IMR-90 (cell line): ENCODE measurements around the gene MTR. TPM values are rescaled to one million over a fixed set of nuclear protein-coding genes. Genes with fewer than 3 reads are reported as not detected.

ENCODE experiments used
- ATAC-seq: fragments of 200-7000 bp; cut with Tn5 transposase; 2 replicates; pipeline ENCODE4 v1.9.1; 2020; ENCODE audit warnings: low read depth, mild to moderate bottlenecking, moderate library complexity
- BruUV-seq: library from RNA; stranded (reverse); fragments of 400-500 nt; replicated peaks from 2 replicates; lab custom pipeline; 2021; lab: Mats Ljungman, UMichigan
- CTCF ChIA-PET: fragments of 300-600 bp; formaldehyde crosslinking; extraction: SDS; loops from one replicate; lab custom pipeline; 2021; ENCODE audit warnings: antibody characterized with exemption; lab: Yijun Ruan, JAX
- POLR2A ChIA-PET: fragments of 300-600 bp; sonication (Branson Sonifier 250); formaldehyde crosslinking; loops from one replicate; lab custom pipeline; 2022; ENCODE audit warnings: antibody characterized with exemption; ENCODE audit not compliant: unreplicated experiment; lab: Charles Lee
- DNase-seq: peaks from one replicate; pipeline ENCODE4 v3.0.0; 2013
- H2AFZ ChIP-seq: replicated peaks from 2 replicates; pipeline ENCODE3; 2013; ENCODE audit warnings: low read length, mild to moderate bottlenecking; ENCODE audit not compliant: poor library complexity
- H2AK5ac ChIP-seq: 2 replicates; pipeline ENCODE4 v1.6.1; 2013; ENCODE audit warnings: low read depth, low read length, inconsistent platforms
- H2AK9ac ChIP-seq: replicated peaks from 2 replicates; pipeline ENCODE3; 2013; ENCODE audit warnings: mild to moderate bottlenecking, low read depth, low read length, moderate library complexity; ENCODE audit not compliant: poor library complexity
- H2BK120ac ChIP-seq: 2 replicates; pipeline ENCODE4 v1.6.1; 2013; ENCODE audit warnings: low read depth, low read length, inconsistent platforms
- H2BK15ac ChIP-seq: 3 replicates; pipeline ENCODE4 v1.6.1; 2013; ENCODE audit warnings: low read depth, low read length, inconsistent platforms
- H2BK20ac ChIP-seq: 2 replicates; pipeline ENCODE4 v1.6.1; 2013; ENCODE audit warnings: low read depth, mild to moderate bottlenecking, inconsistent platforms, low read length, moderate library complexity
- H2BK5ac ChIP-seq: 2 replicates; pipeline ENCODE4 v1.6.1; 2013; ENCODE audit warnings: mild to moderate bottlenecking, low read depth, low read length, inconsistent platforms; ENCODE audit not compliant: poor library complexity, severe bottlenecking
- H3K14ac ChIP-seq: replicated peaks from 2 replicates; pipeline ENCODE4 v1.6.1; 2013; ENCODE audit warnings: low read depth, low read length, inconsistent platforms
- H3K18ac ChIP-seq: 2 replicates; pipeline ENCODE4 v1.6.1; 2013; ENCODE audit warnings: low read depth, low read length, control low read depth
- H3K23ac ChIP-seq: 2 replicates; pipeline ENCODE4 v1.6.1; 2013; ENCODE audit warnings: low read depth, low read length, inconsistent platforms
- H3K27ac ChIP-seq: 2 replicates; pipeline ENCODE4 v1.5.1; 2013; ENCODE audit warnings: mild to moderate bottlenecking, control low read depth, low read length; ENCODE audit not compliant: insufficient read depth
- H3K27me3 ChIP-seq: 2 replicates; pipeline ENCODE4 v1.6.1; 2013; ENCODE audit warnings: low read length; ENCODE audit not compliant: control insufficient read depth, insufficient read depth
- H3K36me3 ChIP-seq: 2 replicates; pipeline ENCODE4 v1.6.1; 2013; ENCODE audit warnings: low read length, mixed read lengths; ENCODE audit not compliant: control insufficient read depth, insufficient read depth
- H3K4ac ChIP-seq: 2 replicates; pipeline ENCODE4 v1.6.1; 2013; ENCODE audit warnings: low read depth, low read length, inconsistent platforms
- H3K4me1 ChIP-seq: 2 replicates; pipeline ENCODE4 v1.6.1; 2013; ENCODE audit warnings: low read length, mixed read lengths; ENCODE audit not compliant: control insufficient read depth, insufficient read depth
- H3K4me2 ChIP-seq: 2 replicates; pipeline ENCODE4 v1.6.1; 2013; ENCODE audit warnings: low read depth, mild to moderate bottlenecking, control low read depth, low read length, moderate library complexity
- H3K4me3 ChIP-seq: 2 replicates; pipeline ENCODE4 v1.5.1; 2013; ENCODE audit warnings: low read depth, mild to moderate bottlenecking, control low read depth, low read length, moderate library complexity; ENCODE audit not compliant: insufficient read depth
- H3K56ac ChIP-seq: 2 replicates; pipeline ENCODE4 v1.6.1; 2013; ENCODE audit warnings: low read length, inconsistent platforms; ENCODE audit not compliant: insufficient read depth; ENCODE audit errors: extremely low read depth
- H3K79me1 ChIP-seq, 2 experiments: 2 replicates each; pipeline ENCODE4 v1.6.1; 2013; ENCODE audit warnings: low read length in 2 of 2, inconsistent platforms in 1 of 2, low read depth in 1 of 2
- H3K9ac ChIP-seq: 2 replicates; pipeline ENCODE4 v1.6.1; 2013; ENCODE audit warnings: low read depth, low read length, control low read depth
- H3K9me1 ChIP-seq: 2 replicates; pipeline ENCODE4 v1.6.1; 2013; ENCODE audit warnings: low read length, inconsistent platforms; ENCODE audit not compliant: insufficient read depth
- H3K9me3 ChIP-seq: 2 replicates; pipeline ENCODE4 v1.6.1; 2013; ENCODE audit warnings: low read length; ENCODE audit not compliant: control insufficient read depth, insufficient read depth
- H4K20me1 ChIP-seq: 2 replicates; pipeline ENCODE4 v1.6.1; 2013; ENCODE audit warnings: low read length, inconsistent platforms; ENCODE audit not compliant: insufficient read depth
- H4K5ac ChIP-seq: 2 replicates; pipeline ENCODE4 v1.6.1; 2013; ENCODE audit warnings: mild to moderate bottlenecking, low read depth, low read length, control low read depth
- H4K8ac ChIP-seq, 2 experiments: 2 replicates each; pipeline ENCODE4 v1.6.1; 2013; ENCODE audit warnings: low read depth in 2 of 2, low read length in 2 of 2, control low read depth in 1 of 2, inconsistent platforms in 1 of 2
- H4K91ac ChIP-seq: 2 replicates; pipeline ENCODE4 v1.6.1; 2013; ENCODE audit warnings: low read depth, low read length, inconsistent platforms; ENCODE audit not compliant: insufficient read depth
- BHLHE40 ChIP-seq: fragments of 150-350 bp; IDR thresholded peaks from 2 replicates; pipeline ENCODE4 v1.6.1; 2016; ENCODE audit warnings: mild to moderate bottlenecking, low read depth, low read length
- CEBPB ChIP-seq: IDR thresholded peaks from 2 replicates; pipeline ENCODE4 v1.6.1; 2012; ENCODE audit warnings: low read depth, low read length, improper control_type of control experiment
- FOS ChIP-seq: fragments of 150-350 bp; IDR thresholded peaks from 2 replicates; pipeline ENCODE4 v1.6.1; 2016; ENCODE audit warnings: low read depth, low read length
- MAFK ChIP-seq: IDR thresholded peaks from 2 replicates; pipeline ENCODE4 v1.6.1; 2012; ENCODE audit warnings: low read depth, low read length, improper control_type of control experiment
- MAZ ChIP-seq: IDR thresholded peaks from 2 replicates; pipeline ENCODE4 v1.6.1; 2012; ENCODE audit warnings: low read depth, mild to moderate bottlenecking, low read length, improper control_type of control experiment, moderate library complexity, borderline replicate concordance
- MXI1 ChIP-seq: IDR thresholded peaks from 2 replicates; pipeline ENCODE4 v1.6.1; 2012; ENCODE audit warnings: low read depth, mild to moderate bottlenecking, low read length, moderate library complexity, borderline replicate concordance
- NFE2L2 ChIP-seq: fragments of 150-350 bp; IDR thresholded peaks from 2 replicates; pipeline ENCODE4 v1.6.1; 2016; ENCODE audit warnings: low read depth, mild to moderate bottlenecking, low read length
- POLR2A ChIP-seq: IDR thresholded peaks from 2 replicates; pipeline ENCODE4 v1.6.1; 2012; ENCODE audit warnings: mild to moderate bottlenecking, low read depth, low read length
- RAD21 ChIP-seq: IDR thresholded peaks from 2 replicates; pipeline ENCODE4 v1.6.1; 2012; ENCODE audit warnings: low read length, improper control_type of control experiment
- RCOR1 ChIP-seq: IDR thresholded peaks from 2 replicates; pipeline ENCODE4 v1.6.1; 2012; ENCODE audit warnings: mild to moderate bottlenecking, low read length, improper control_type of control experiment; ENCODE audit not compliant: insufficient replicate concordance
- SMC3 ChIP-seq: fragments of 150-350 bp; IDR thresholded peaks from 2 replicates; pipeline ENCODE4 v1.6.1; 2016; ENCODE audit warnings: low read depth, mild to moderate bottlenecking, antibody characterized with exemption, low read length, moderate library complexity
- WGBS, 2 experiments: methylation state at CpG; one replicate each; pipeline versions ENCODE4 v1.1.5 to v1.1.7; 2013; ENCODE audit warnings: missing lambda C conversion rate in 2 of 2; ENCODE audit not compliant: insufficient read length in 1 of 2; ENCODE audit errors: extremely low coverage in 2 of 2; 5-methylcytosine and 5-hydroxymethylcytosine counted together
- dilution Hi-C: fragments of 300-500 bp; cut with HindIII; formaldehyde crosslinking; loops from one replicate; pipeline ENCODE4 v1.14.3; 2018; ENCODE audit warnings: low sequenced_read_pairs; ENCODE audit not compliant: unreplicated experiment
- in situ Hi-C: fragments of 300-500 bp; cut with MboI; formaldehyde crosslinking; loops from 3 replicates; pipeline ENCODE4 v1.14.3; 2019; ENCODE audit warnings: low sequenced_read_pairs, inconsistent platforms, mixed read lengths
- intact Hi-C: fragments of 100-400 bp; cut with micrococcal nuclease; formaldehyde crosslinking; loops from 2 replicates; pipeline ENCODE4 v1.10.0; 2022
- polyA plus RNA-seq, 3 experiments: library from polyadenylated mRNA; depleted of rRNA; stranded (reverse); fragments of >200 nt; gene quantifications; 2 replicates each; pipeline ENCODE4 v1.2.3, GENCODE V29; 2012; ENCODE audit warnings: low replicate concordance in 1 of 3
- total RNA-seq: library from RNA; depleted of rRNA; stranded (reverse); fragments of >200 nt; gene quantifications from 2 replicates; pipeline ENCODE4 v1.2.3, GENCODE V29; 2012
- TF ChIP-seq, protein P1 (sequence below): fragments of 150-350 bp; IDR thresholded peaks from 2 replicates; pipeline ENCODE4 v1.6.1; 2016; ENCODE audit warnings: low read depth, mild to moderate bottlenecking, low read length, moderate library complexity, borderline replicate concordance
- TF ChIP-seq, protein P2 (sequence below): conservative IDR thresholded peaks from 2 replicates; pipeline ENCODE4 v1.5.1; 2012; ENCODE audit warnings: mild to moderate bottlenecking, low read depth, low read length, improper control_type of control experiment
- TF ChIP-seq, protein P3 (sequence below): fragments of 150-350 bp; IDR thresholded peaks from 2 replicates; pipeline ENCODE4 v1.6.1; 2017; ENCODE audit warnings: mild to moderate bottlenecking, antibody characterized with exemption, low read length, low read depth

MTR gene
- total and polyA plus RNA-seq, 2 of the 4 experiments (the other 2 are of a cell fraction), result 7.7 to 31.0 TPM

GRCh38 chr1:236753516-236753915 lies 41.6 kb upstream of the MTR start:
- Histone ChIP-seq H4K5ac (no peak overlapping the region), H2BK5ac (no peak overlapping the region), H3K9me1 (no peaks in the 10 kb centered on the region), H3K27me3 (no peaks in the 10 kb centered on the region), H3K36me3 (no peaks in the 10 kb centered on the region), H3K56ac (no peak overlapping the region), H3K14ac (no peak overlapping the region), H3K9ac (no peak overlapping the region), H2BK120ac (no peak overlapping the region), H2AFZ (no peak overlapping the region), H3K18ac (no peak overlapping the region), H4K8ac (no peak overlapping the region), H3K4me3 (no peak overlapping the region), H3K4me2 (peak overlapping the region; percentile 8; the same call in 1 of the 2 replicates), H3K79me1 (no peaks in the 10 kb centered on the region), H2BK20ac (no peak overlapping the region), H3K27ac (no peak overlapping the region), H2AK9ac (no peak overlapping the region), H4K20me1 (no peaks in the 10 kb centered on the region), H3K4me1 (no peaks in the 10 kb centered on the region), H2BK15ac (no peak overlapping the region), H3K4ac (no peak overlapping the region), H3K23ac (no peak overlapping the region), H4K91ac (no peak overlapping the region), H2AK5ac (no peak overlapping the region), H3K9me3 (no peaks in the 10 kb centered on the region)
- intact Hi-C loops, result loop anchor here (2.0 to 10.0 kb wide), 2 partner anchors 139 to 809 kb away; no protein-coding TSS in a partner anchor
- DNase-seq (peak; percentile 21), ATAC-seq (peak; percentile 78)
- no peak for TF ChIP-seq BHLHE40
- TF ChIP-seq MXI1, result no peak
- no peak for TF ChIP-seq MAZ
- TF ChIP-seq, protein P1, sequence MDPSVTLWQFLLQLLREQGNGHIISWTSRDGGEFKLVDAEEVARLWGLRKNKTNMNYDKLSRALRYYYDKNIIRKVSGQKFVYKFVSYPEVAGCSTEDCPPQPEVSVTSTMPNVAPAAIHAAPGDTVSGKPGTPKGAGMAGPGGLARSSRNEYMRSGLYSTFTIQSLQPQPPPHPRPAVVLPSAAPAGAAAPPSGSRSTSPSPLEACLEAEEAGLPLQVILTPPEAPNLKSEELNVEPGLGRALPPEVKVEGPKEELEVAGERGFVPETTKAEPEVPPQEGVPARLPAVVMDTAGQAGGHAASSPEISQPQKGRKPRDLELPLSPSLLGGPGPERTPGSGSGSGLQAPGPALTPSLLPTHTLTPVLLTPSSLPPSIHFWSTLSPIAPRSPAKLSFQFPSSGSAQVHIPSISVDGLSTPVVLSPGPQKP, result no peak
- TF ChIP-seq NFE2L2, result no peak
- no peak for TF ChIP-seq CEBPB
- TF ChIP-seq MAFK, result no peak
- TF ChIP-seq, protein P2, sequence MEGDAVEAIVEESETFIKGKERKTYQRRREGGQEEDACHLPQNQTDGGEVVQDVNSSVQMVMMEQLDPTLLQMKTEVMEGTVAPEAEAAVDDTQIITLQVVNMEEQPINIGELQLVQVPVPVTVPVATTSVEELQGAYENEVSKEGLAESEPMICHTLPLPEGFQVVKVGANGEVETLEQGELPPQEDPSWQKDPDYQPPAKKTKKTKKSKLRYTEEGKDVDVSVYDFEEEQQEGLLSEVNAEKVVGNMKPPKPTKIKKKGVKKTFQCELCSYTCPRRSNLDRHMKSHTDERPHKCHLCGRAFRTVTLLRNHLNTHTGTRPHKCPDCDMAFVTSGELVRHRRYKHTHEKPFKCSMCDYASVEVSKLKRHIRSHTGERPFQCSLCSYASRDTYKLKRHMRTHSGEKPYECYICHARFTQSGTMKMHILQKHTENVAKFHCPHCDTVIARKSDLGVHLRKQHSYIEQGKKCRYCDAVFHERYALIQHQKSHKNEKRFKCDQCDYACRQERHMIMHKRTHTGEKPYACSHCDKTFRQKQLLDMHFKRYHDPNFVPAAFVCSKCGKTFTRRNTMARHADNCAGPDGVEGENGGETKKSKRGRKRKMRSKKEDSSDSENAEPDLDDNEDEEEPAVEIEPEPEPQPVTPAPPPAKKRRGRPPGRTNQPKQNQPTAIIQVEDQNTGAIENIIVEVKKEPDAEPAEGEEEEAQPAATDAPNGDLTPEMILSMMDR, result peak; percentile 29
- TF ChIP-seq, protein P3, sequence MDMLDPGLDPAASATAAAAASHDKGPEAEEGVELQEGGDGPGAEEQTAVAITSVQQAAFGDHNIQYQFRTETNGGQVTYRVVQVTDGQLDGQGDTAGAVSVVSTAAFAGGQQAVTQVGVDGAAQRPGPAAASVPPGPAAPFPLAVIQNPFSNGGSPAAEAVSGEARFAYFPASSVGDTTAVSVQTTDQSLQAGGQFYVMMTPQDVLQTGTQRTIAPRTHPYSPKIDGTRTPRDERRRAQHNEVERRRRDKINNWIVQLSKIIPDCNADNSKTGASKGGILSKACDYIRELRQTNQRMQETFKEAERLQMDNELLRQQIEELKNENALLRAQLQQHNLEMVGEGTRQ, result no peak
- TF ChIP-seq POLR2A, result no peak
- no peak for TF ChIP-seq RCOR1
- no peak for TF ChIP-seq FOS
- no peak for TF ChIP-seq SMC3
- TF ChIP-seq RAD21, result peak; percentile 36; the same call in 1 of the 2 replicates
- WGBS, 2 experiments, result 17% methylated on average over 1 of the region's 5 CpGs; no CpG with 5 or more reads in 1 of the 2 experiments
- in situ Hi-C loops, result loop anchor here (10.0 to 25.0 kb wide), 2 partner anchors 634 to 811 kb away; no protein-coding TSS in a partner anchor
- BruUV-seq, result no TSS peak
- POLR2A ChIA-PET, result no interaction called here
- dilution Hi-C loops, result no loop called here
- CTCF ChIA-PET, result interaction anchor here (0.6 to 1.1 kb wide), 6 partner anchors 10 to 809 kb away, joined by 3 to 4 read pairs (median 3); no protein-coding TSS in a partner anchor
